Astrocyte (in vitro differentiated cells and primary cell): ENCODE measurements around the gene TUBA8.

ENCODE experiments used
- CTCF ChIP-seq: IDR thresholded peaks from 2 replicates; pipeline ENCODE4 v1.5.1; 2011; ENCODE audit warnings: low read depth, mild to moderate bottlenecking, inconsistent platforms, low read length, moderate library complexity; ENCODE audit not compliant: insufficient read depth
- EZH2 ChIP-seq: IDR thresholded peaks from 2 replicates; pipeline ENCODE4 v1.6.1; 2012; ENCODE audit warnings: mild to moderate bottlenecking, low read length, inconsistent platforms; ENCODE audit not compliant: insufficient read depth

- TF ChIP-seq CTCF (no peak), EZH2 (no peak)
These were observed 21.6 kb upstream of the TUBA8 start for GRCh38 chr22:18088825-18089568.
